HFFc6 (cell line): ENCODE measurements around the gene OGN. TPM values are rescaled to one million over a fixed set of nuclear protein-coding genes. Genes with fewer than 3 reads are reported as not detected.

Experiments used
- DNase-seq: peaks from one replicate; pipeline ENCODE4 v3.0.0-alpha.2; 2018
- H3K27ac Mint-ChIP-seq: 2 replicates; pipeline ENCODE4 v1.8.0; 2020; ENCODE audit warnings: mild to moderate bottlenecking, mixed read lengths
- H3K27me3 Mint-ChIP-seq: 2 replicates; pipeline ENCODE4 v1.8.0; 2021; ENCODE audit warnings: mild to moderate bottlenecking, moderate library complexity, mixed read lengths; ENCODE audit not compliant: insufficient read depth
- H3K36me3 Mint-ChIP-seq: 2 replicates; pipeline ENCODE4 v1.8.0; 2021; ENCODE audit warnings: low read depth, mixed read lengths
- H3K4me1 Mint-ChIP-seq: 2 replicates; pipeline ENCODE4 v1.8.0; 2020; ENCODE audit warnings: low read depth, mixed read lengths
- H3K4me3 Mint-ChIP-seq: 2 replicates; pipeline ENCODE4 v1.8.0; 2020; ENCODE audit warnings: mild to moderate bottlenecking, moderate library complexity, mixed read lengths
- H3K9me3 Mint-ChIP-seq: 2 replicates; pipeline ENCODE4 v1.8.0; 2020; ENCODE audit warnings: mild to moderate bottlenecking, mixed read lengths
- CTCF ChIP-seq: fragments of 200-600 bp; sonication (generic); IDR thresholded peaks from 2 replicates; pipeline ENCODE4 v1.5.0; 2021; ENCODE audit warnings: antibody characterized with exemption, mild to moderate bottlenecking
- total RNA-seq, 6 experiments: library from RNA; stranded (reverse); fragmentation: NEBNext Ultra II Directional; extraction: Animal tissue kit (Norgen Biotek cat#: 25700); gene quantifications; 2 replicates in 1 of 6; 3 replicates in 5 of 6; pipeline ENCODE4 v1.2.3, GENCODE V29; 2021

The OGN gene
- total RNA-seq, 6 experiments from 2014 or later, result 0.12 TPM; not detected in 5

- peaks cover 8% of the 10 kb centered on the region; the same call in 1 of the 2 replicates for H3K36me3 Mint-ChIP-seq
- no peak overlapping the region for H3K27ac Mint-ChIP-seq
- H3K9me3 Mint-ChIP-seq, result no peaks in the 10 kb centered on the region
- no peaks in the 10 kb centered on the region for H3K27me3 Mint-ChIP-seq
- TF ChIP-seq CTCF, result no peak
- H3K4me3 Mint-ChIP-seq, result no peak overlapping the region
- peaks cover 28% of the 10 kb centered on the region for H3K4me1 Mint-ChIP-seq
- no peak for DNase-seq
Observed at GRCh38 chr9:92380603-92381002, 23.8 kb downstream of the OGN start.

GRCh38 chr9:92378865-92379560 is 25.4 kb downstream of the OGN start:
- no peaks in the 10 kb centered on the region for H3K9me3 Mint-ChIP-seq
- peaks cover 14% of the 10 kb centered on the region for H3K4me1 Mint-ChIP-seq
- H3K36me3 Mint-ChIP-seq, result peaks cover 21% of the 10 kb centered on the region
- TF ChIP-seq CTCF, result no peak
- DNase-seq, result peak; percentile 23
- no peaks in the 10 kb centered on the region for H3K27me3 Mint-ChIP-seq
- H3K27ac Mint-ChIP-seq, result no peak overlapping the region
- H3K4me3 Mint-ChIP-seq, result no peak overlapping the region

- H3K9me3 Mint-ChIP-seq, result no peaks in the 10 kb centered on the region
- peaks cover 23% of the 10 kb centered on the region for H3K36me3 Mint-ChIP-seq
- H3K4me1 Mint-ChIP-seq, result peaks cover 12% of the 10 kb centered on the region
- no peak for DNase-seq
- H3K27ac Mint-ChIP-seq, result no peak overlapping the region
- no peaks in the 10 kb centered on the region for H3K27me3 Mint-ChIP-seq
- no peak for TF ChIP-seq CTCF
- no peak overlapping the region for H3K4me3 Mint-ChIP-seq
Observed at GRCh38 chr9:92377876-92378275, 26.5 kb downstream of the OGN start.

GRCh38 chr9:92373167-92373566 is 31.2 kb downstream of the OGN start:
- no peak overlapping the region for H3K4me3 Mint-ChIP-seq
- H3K4me1 Mint-ChIP-seq, result no peaks in the 10 kb centered on the region
- peaks cover 30% of the 10 kb centered on the region for H3K36me3 Mint-ChIP-seq
- H3K27ac Mint-ChIP-seq, result no peak overlapping the region
- H3K9me3 Mint-ChIP-seq, result no peaks in the 10 kb centered on the region
- DNase-seq, result no peak
- no peak for TF ChIP-seq CTCF
- H3K27me3 Mint-ChIP-seq, result no peaks in the 10 kb centered on the region

GRCh38 chr9:92369075-92369474 is 35.3 kb downstream of the OGN start:
- H3K27me3 Mint-ChIP-seq, result no peaks in the 10 kb centered on the region
- no peak overlapping the region for H3K4me3 Mint-ChIP-seq
- H3K4me1 Mint-ChIP-seq, result no peaks in the 10 kb centered on the region
- H3K9me3 Mint-ChIP-seq, result no peaks in the 10 kb centered on the region
- H3K36me3 Mint-ChIP-seq, result peaks cover 10% of the 10 kb centered on the region
- no peak for TF ChIP-seq CTCF
- no peak for DNase-seq
- no peak overlapping the region for H3K27ac Mint-ChIP-seq
